HepG2 (cell line): ENCODE data around the gene PKD2L1. TPM values are rescaled to one million over a fixed set of nuclear protein-coding genes. Genes with fewer than 3 reads are reported as not detected.

Source experiments
- ATRX ChIP-seq: sonication (generic); formaldehyde crosslinking; IDR thresholded peaks from 2 replicates; pipeline ENCODE4 v1.4.0; 2020; ENCODE audit warnings: missing genetic modification reagents, borderline replicate concordance
- CHD4 ChIP-seq: fragments of 200-600 bp; sonication (generic); IDR thresholded peaks from 2 replicates; pipeline ENCODE4 v1.7.0; 2017; ENCODE audit warnings: mild to moderate bottlenecking, low read length, borderline replicate concordance
- CSRNP2 ChIP-seq: sonication (generic); formaldehyde crosslinking; conservative IDR thresholded peaks from 2 replicates; pipeline ENCODE4 v1.8.0; 2022; ENCODE audit warnings: low read depth, missing genetic modification reagents
- DPF2 ChIP-seq: sonication (generic); formaldehyde crosslinking; IDR thresholded peaks from 2 replicates; pipeline ENCODE4 v1.4.0; 2020; ENCODE audit warnings: mild to moderate bottlenecking, low read depth, missing genetic modification reagents, borderline replicate concordance
- GATAD1 ChIP-seq: IDR thresholded peaks from 2 replicates; pipeline ENCODE4 v1.6.1; 2016; ENCODE audit warnings: missing genetic modification reagents, missing compliant biosample characterization
- IKZF4 ChIP-seq: sonication (generic); formaldehyde crosslinking; IDR thresholded peaks from 2 replicates; pipeline ENCODE4 v1.5.1; 2020; ENCODE audit warnings: borderline replicate concordance, mild to moderate bottlenecking, low read depth, missing genetic modification reagents; ENCODE audit errors: not compliant biosample characterization
- LCORL ChIP-seq, 2 experiments: fragments of 450-650 bp in 1 of 2; sonication (generic) in 1 of 2; formaldehyde crosslinking in 1 of 2; IDR thresholded peaks; 2 replicates each; pipeline versions ENCODE4 v1.5.0 to v1.6.1; 2017 to 2020; ENCODE audit warnings: antibody characterized with exemption in 1 of 2, missing genetic modification reagents in 1 of 2
- MEF2D ChIP-seq: sonication (generic); formaldehyde crosslinking; IDR thresholded peaks from 2 replicates; pipeline ENCODE4 v1.5.1; 2020; ENCODE audit warnings: mild to moderate bottlenecking, missing genetic modification reagents
- NONO ChIP-seq, 2 experiments: fragments of 450-650 bp in 1 of 2; sonication (generic) in 1 of 2; formaldehyde crosslinking in 1 of 2; IDR thresholded peaks in 1 of 2; conservative IDR thresholded peaks in 1 of 2; 2 replicates each; pipeline versions ENCODE4 v1.6.1 to v1.8.0; 2017 to 2022; ENCODE audit warnings: mild to moderate bottlenecking in 1 of 2, missing genetic modification reagents in 1 of 2, moderate library complexity in 1 of 2
- NR2F2 ChIP-seq: IDR thresholded peaks from 2 replicates; pipeline ENCODE4 v1.6.1; 2012; ENCODE audit warnings: low read depth, inconsistent platforms, borderline replicate concordance
- REL ChIP-seq: sonication (generic); formaldehyde crosslinking; conservative IDR thresholded peaks from 2 replicates; pipeline ENCODE4 v1.8.0; 2022; ENCODE audit warnings: mild to moderate bottlenecking, missing genetic modification reagents, moderate library complexity
- RFX5 ChIP-seq: IDR thresholded peaks from 2 replicates; pipeline ENCODE4 v1.6.1; 2011; ENCODE audit warnings: low read depth, low read length, improper control_type of control experiment
- RNF219 ChIP-seq: sonication (generic); formaldehyde crosslinking; IDR thresholded peaks from 2 replicates; pipeline ENCODE4 v1.5.0; 2020; ENCODE audit warnings: mild to moderate bottlenecking, missing genetic modification reagents
- SALL2 ChIP-seq: sonication (generic); formaldehyde crosslinking; IDR thresholded peaks from 2 replicates; pipeline ENCODE4 v1.8.1; 2023; ENCODE audit warnings: mild to moderate bottlenecking, missing genetic modification reagents, inconsistent platforms
- TARDBP ChIP-seq: sonication (generic); formaldehyde crosslinking; IDR thresholded peaks from 2 replicates; pipeline ENCODE4 v1.8.0; 2022; ENCODE audit warnings: mild to moderate bottlenecking, missing genetic modification reagents
- ZBTB49 ChIP-seq: sonication (generic); formaldehyde crosslinking; IDR thresholded peaks from 2 replicates; pipeline ENCODE4 v1.4.0; 2020; ENCODE audit warnings: missing genetic modification reagents, borderline replicate concordance
- ZNF101 ChIP-seq: sonication (generic); formaldehyde crosslinking; IDR thresholded peaks from 2 replicates; pipeline ENCODE4 v1.4.0; 2020; ENCODE audit warnings: mild to moderate bottlenecking, low read depth, missing genetic modification reagents, borderline replicate concordance
- ZNF138 ChIP-seq: sonication (generic); formaldehyde crosslinking; IDR thresholded peaks from 2 replicates; pipeline ENCODE4 v1.5.0; 2020; ENCODE audit warnings: mild to moderate bottlenecking, low read depth, missing genetic modification reagents
- ZNF180 ChIP-seq: sonication (generic); formaldehyde crosslinking; IDR thresholded peaks from 2 replicates; pipeline ENCODE4 v1.4.0; 2020; ENCODE audit warnings: low read depth, missing genetic modification reagents, borderline replicate concordance
- ZNF296 ChIP-seq: sonication (generic); formaldehyde crosslinking; conservative IDR thresholded peaks from 2 replicates; pipeline ENCODE4 v1.5.0; 2020; ENCODE audit warnings: mild to moderate bottlenecking, missing genetic modification reagents
- ZNF564 ChIP-seq: sonication (generic); formaldehyde crosslinking; IDR thresholded peaks from 2 replicates; pipeline ENCODE4 v1.8.1; 2023; ENCODE audit warnings: mild to moderate bottlenecking, missing genetic modification reagents
- ZNF768 ChIP-seq: sonication (generic); formaldehyde crosslinking; IDR thresholded peaks from 2 replicates; pipeline ENCODE4 v1.4.0; 2020; ENCODE audit warnings: missing genetic modification reagents
- ZNF878 ChIP-seq: sonication (generic); formaldehyde crosslinking; IDR thresholded peaks from 2 replicates; pipeline ENCODE4 v1.8.1; 2023; ENCODE audit warnings: mild to moderate bottlenecking, missing genetic modification reagents, moderate library complexity
- polyA plus RNA-seq, 8 experiments: library from polyadenylated mRNA; depleted of rRNA in 3 of 8; stranded (reverse) in 7 of 8; unstranded in 1 of 8; fragments of >200 nt; fragmentation: Illumina TruSeq in 4 of 8; extraction: Trizol in 4 of 8; gene quantifications; 2 replicates each; pipeline versions ENCODE4 v1.2.1 to v1.2.3, GENCODE V29; 2011 to 2016; ENCODE audit warnings: low read depth in 4 of 8, missing spikeins in 1 of 8, mixed read lengths in 1 of 8; ENCODE audit not compliant: insufficient read depth in 1 of 8
- total RNA-seq, 5 experiments: library from RNA; depleted of rRNA; stranded (reverse); fragments of >200 nt; fragmentation: Illumina TruSeq; extraction: Trizol; gene quantifications; 2 replicates each; pipeline ENCODE4 v1.2.3, GENCODE V29; 2016; ENCODE audit warnings: low read depth in 1 of 5

Gene PKD2L1
- total and polyA plus RNA-seq, 2 of the 13 experiments (the other 11 are each of a cell fraction or from before 2014, with no cell fraction given): 0.07 to 0.15 TPM

GRCh38 chr10:100340948-100341847, 11.2 kb upstream of the PKD2L1 start (continued):
- TF ChIP-seq ZBTB49 (CRISPR knock-in tag): no peak
- no peak for TF ChIP-seq RFX5
- no peak for TF ChIP-seq IKZF4 (CRISPR knock-in tag)
- TF ChIP-seq DPF2 (CRISPR knock-in tag): no peak
- no peak for TF ChIP-seq SALL2 (CRISPR knock-in tag)
- TF ChIP-seq LCORL (IDR thresholded peaks at IDR 0.05): no peak
- TF ChIP-seq LCORL (CRISPR knock-in tag; IDR thresholded peaks at IDR 0.05): peak; percentile 59
- peak; percentile 55; the same call in 1 of the 2 replicates for TF ChIP-seq ZNF768
- TF ChIP-seq ZNF878 (CRISPR knock-in tag): no peak
- peak; percentile 12; the same call in 1 of the 2 replicates for TF ChIP-seq NR2F2
- TF ChIP-seq RNF219 (CRISPR knock-in tag): no peak
- no peak for TF ChIP-seq ZNF138 (CRISPR knock-in tag)
- peak; percentile 42; the same call in 1 of the 2 replicates for TF ChIP-seq MEF2D (CRISPR knock-in tag)
- TF ChIP-seq ZNF180 (CRISPR knock-in tag): no peak
- no peak for TF ChIP-seq ATRX
- no peak for TF ChIP-seq REL
- TF ChIP-seq ZNF564 (CRISPR knock-in tag): no peak
- TF ChIP-seq ZNF101 (CRISPR knock-in tag): no peak
- no peak for TF ChIP-seq CSRNP2 (CRISPR knock-in tag)
- no peak for TF ChIP-seq CHD4
- peak; percentile 74; the same call in 1 of the 2 replicates for TF ChIP-seq TARDBP (CRISPR knock-in tag)
- TF ChIP-seq NONO (IDR thresholded peaks at IDR 0.05): no peak
- peak; percentile 63 for TF ChIP-seq NONO (CRISPR knock-in tag; conservative IDR thresholded peaks at IDR 0.05)
- TF ChIP-seq GATAD1 (CRISPR knock-in tag): 0 out of 2 replicates have a peak, but pooled peaks have one; percentile 24
- TF ChIP-seq ZNF296 (CRISPR knock-in tag): no peak
